Endothelial cell (in vitro differentiated cells): ENCODE data around the gene CCDC85C. TPM values are rescaled to one million over a fixed set of nuclear protein-coding genes. Genes with fewer than 3 reads are reported as not detected.

Experiments used
- DNase-seq: peaks from one replicate; pipeline ENCODE4 v3.0.0; 2021; ENCODE audit warnings: low spot score
- H3K27ac Mint-ChIP-seq: one replicate; pipeline ENCODE4 v1.8.0; 2021; ENCODE audit warnings: mixed read lengths, inconsistent platforms; ENCODE audit not compliant: unreplicated experiment
- H3K27me3 Mint-ChIP-seq: one replicate; pipeline ENCODE4 v1.8.0; 2021; ENCODE audit warnings: mild to moderate bottlenecking, moderate library complexity, mixed read lengths, inconsistent platforms; ENCODE audit not compliant: unreplicated experiment
- H3K36me3 Mint-ChIP-seq: one replicate; pipeline ENCODE4 v1.8.0; 2021; ENCODE audit warnings: mild to moderate bottlenecking, low read depth, mixed read lengths, inconsistent platforms; ENCODE audit not compliant: unreplicated experiment
- H3K4me1 Mint-ChIP-seq: one replicate; pipeline ENCODE4 v1.8.0; 2021; ENCODE audit warnings: mild to moderate bottlenecking, mixed read lengths, inconsistent platforms; ENCODE audit not compliant: unreplicated experiment
- H3K4me3 Mint-ChIP-seq: one replicate; pipeline ENCODE4 v1.8.0; 2021; ENCODE audit warnings: mild to moderate bottlenecking, mixed read lengths, inconsistent platforms; ENCODE audit not compliant: unreplicated experiment
- H3K9me3 Mint-ChIP-seq: one replicate; pipeline ENCODE4 v1.8.0; 2021; ENCODE audit warnings: mixed read lengths, inconsistent platforms; ENCODE audit not compliant: unreplicated experiment
- total RNA-seq: library from RNA; stranded (reverse); fragmentation: NEBNext Ultra II Directional; extraction: Animal tissue kit (Norgen Biotek cat#: 25700); gene quantifications from one replicate; pipeline ENCODE4 v1.2.1, GENCODE V29; 2021; ENCODE audit not compliant: unreplicated experiment
- TF ChIP-seq, protein P1 (sequence below): fragments of 200-600 bp; sonication (generic); IDR thresholded peaks from one replicate; pipeline ENCODE4 v1.5.0; 2021; ENCODE audit warnings: antibody characterized with exemption; ENCODE audit not compliant: unreplicated experiment

Gene CCDC85C
- total RNA-seq, 1 donor from 2014 or later: 42.1 TPM

GRCh38 chr14:99589031-99589441 lies 15.0 kb downstream of the CCDC85C start:
- peak overlapping the region; percentile 36 for H3K27ac Mint-ChIP-seq
- H3K4me1 Mint-ChIP-seq: peaks cover 47% of the 10 kb centered on the region
- H3K9me3 Mint-ChIP-seq: no peaks in the 10 kb centered on the region
- TF ChIP-seq, protein P1, sequence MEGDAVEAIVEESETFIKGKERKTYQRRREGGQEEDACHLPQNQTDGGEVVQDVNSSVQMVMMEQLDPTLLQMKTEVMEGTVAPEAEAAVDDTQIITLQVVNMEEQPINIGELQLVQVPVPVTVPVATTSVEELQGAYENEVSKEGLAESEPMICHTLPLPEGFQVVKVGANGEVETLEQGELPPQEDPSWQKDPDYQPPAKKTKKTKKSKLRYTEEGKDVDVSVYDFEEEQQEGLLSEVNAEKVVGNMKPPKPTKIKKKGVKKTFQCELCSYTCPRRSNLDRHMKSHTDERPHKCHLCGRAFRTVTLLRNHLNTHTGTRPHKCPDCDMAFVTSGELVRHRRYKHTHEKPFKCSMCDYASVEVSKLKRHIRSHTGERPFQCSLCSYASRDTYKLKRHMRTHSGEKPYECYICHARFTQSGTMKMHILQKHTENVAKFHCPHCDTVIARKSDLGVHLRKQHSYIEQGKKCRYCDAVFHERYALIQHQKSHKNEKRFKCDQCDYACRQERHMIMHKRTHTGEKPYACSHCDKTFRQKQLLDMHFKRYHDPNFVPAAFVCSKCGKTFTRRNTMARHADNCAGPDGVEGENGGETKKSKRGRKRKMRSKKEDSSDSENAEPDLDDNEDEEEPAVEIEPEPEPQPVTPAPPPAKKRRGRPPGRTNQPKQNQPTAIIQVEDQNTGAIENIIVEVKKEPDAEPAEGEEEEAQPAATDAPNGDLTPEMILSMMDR: no peak
- peak overlapping the region; percentile 34 for H3K4me3 Mint-ChIP-seq
- H3K27me3 Mint-ChIP-seq: peaks cover 6% of the 10 kb centered on the region
- DNase-seq: no peak
- peaks cover 11% of the 10 kb centered on the region for H3K36me3 Mint-ChIP-seq

DNA sequence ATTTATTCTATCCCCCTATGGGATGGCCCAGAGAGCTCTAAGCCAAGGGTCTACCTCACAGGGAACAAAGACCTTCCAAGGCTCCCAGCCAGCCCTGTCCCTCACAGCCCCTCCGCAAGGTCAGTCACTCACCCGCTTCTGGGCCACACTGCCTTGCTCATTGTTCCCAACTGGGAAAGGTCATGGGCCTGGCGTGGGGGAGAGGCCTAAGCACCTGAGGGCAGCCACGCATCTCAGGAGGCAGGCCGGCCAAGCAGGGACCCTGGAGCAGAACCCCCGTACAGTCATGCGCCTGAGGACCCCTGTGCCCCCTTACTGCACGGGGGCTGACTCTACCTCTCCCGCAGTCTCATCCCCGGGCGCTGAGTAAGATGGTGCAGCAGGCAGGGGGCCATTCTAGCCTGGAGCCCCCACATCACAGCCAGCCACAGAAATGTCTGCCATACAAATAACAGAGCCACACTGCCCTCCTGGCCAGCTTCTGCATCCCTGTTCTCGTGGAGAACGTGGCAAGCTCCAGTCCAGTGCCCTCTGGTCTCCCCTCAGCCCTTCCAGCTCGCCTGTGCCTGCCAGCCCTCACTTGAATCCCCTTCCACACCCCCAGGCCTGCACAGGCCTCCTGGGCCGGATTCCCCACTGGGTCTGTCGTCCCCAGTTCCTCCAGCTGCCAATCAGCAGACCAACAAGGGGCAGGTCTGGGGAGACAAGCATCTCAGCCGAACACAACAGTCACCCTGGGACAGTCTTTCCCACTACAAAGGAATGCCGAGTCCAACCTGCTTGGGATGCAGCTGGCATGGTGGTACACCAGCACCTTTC lies 16.3 kb downstream of the CCDC85C start:
- H3K36me3 Mint-ChIP-seq: peaks cover 11% of the 10 kb centered on the region
- no peaks in the 10 kb centered on the region for H3K9me3 Mint-ChIP-seq
- TF ChIP-seq, protein P1: no peak
- no peak for DNase-seq
- peaks cover 6% of the 10 kb centered on the region for H3K27me3 Mint-ChIP-seq
- H3K27ac Mint-ChIP-seq: no peak overlapping the region
- H3K4me1 Mint-ChIP-seq: peaks cover 46% of the 10 kb centered on the region
- H3K4me3 Mint-ChIP-seq: no peak overlapping the region

DNA sequence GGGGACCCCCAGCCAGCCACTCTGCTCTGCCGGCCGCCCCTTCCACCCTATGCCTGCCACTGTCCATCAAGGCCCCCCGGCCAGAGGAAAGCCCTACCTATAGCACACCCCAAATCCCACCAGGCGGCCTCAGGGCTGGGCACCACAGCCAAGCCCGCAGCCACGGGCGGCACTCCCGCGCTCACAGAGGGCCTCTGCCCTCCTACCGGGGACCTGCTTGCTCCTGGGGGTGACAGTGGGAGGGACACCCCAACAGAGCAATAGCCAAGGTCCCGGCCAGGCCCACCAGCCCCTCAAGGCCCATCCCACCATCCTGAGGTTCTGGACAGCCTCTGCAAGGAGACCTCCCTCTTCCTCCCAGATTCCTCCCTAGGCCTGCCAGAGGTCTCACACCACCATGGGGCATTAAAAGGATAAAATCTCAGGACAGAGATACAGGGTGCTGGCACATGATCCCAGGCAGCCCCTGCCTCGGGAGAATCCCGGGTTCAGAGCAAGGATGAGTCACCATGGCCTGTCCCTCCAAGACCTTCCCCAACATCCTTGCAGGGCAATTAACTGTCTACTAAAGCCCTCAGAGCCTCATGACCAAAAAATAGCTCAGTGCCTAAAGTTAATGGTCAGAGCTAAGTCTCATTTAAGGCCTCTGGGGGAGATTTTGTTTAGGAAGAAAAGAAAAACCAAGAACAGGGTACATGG lies 17.1 kb downstream of the CCDC85C start:
- no peaks in the 10 kb centered on the region for H3K9me3 Mint-ChIP-seq
- TF ChIP-seq, protein P1: no peak
- H3K4me1 Mint-ChIP-seq: peaks cover 40% of the 10 kb centered on the region
- H3K36me3 Mint-ChIP-seq: peaks cover 4% of the 10 kb centered on the region
- H3K27ac Mint-ChIP-seq: no peak overlapping the region
- H3K4me3 Mint-ChIP-seq: no peak overlapping the region
- peaks cover 4% of the 10 kb centered on the region for H3K27me3 Mint-ChIP-seq
- no peak for DNase-seq

- no peak for DNase-seq
- peaks cover 3% of the 10 kb centered on the region for H3K36me3 Mint-ChIP-seq
- no peaks in the 10 kb centered on the region for H3K9me3 Mint-ChIP-seq
- no peak overlapping the region for H3K27ac Mint-ChIP-seq
- H3K27me3 Mint-ChIP-seq: peaks cover 3% of the 10 kb centered on the region
- TF ChIP-seq, protein P1: no peak
- no peak overlapping the region for H3K4me3 Mint-ChIP-seq
- peaks cover 44% of the 10 kb centered on the region for H3K4me1 Mint-ChIP-seq
Measured at GRCh38 chr14:99586054-99586760, 17.8 kb downstream of the CCDC85C start.
